Choroid plexus epithelial cell (primary cell): ENCODE measurements around the gene RAB31.

Experiments
- DNase-seq: peaks from one replicate; pipeline ENCODE4 v3.0.0-alpha.2; 2010; ENCODE audit warnings: low read depth
- H3K4me3 ChIP-seq: 2 replicates; pipeline ENCODE4 v1.5.1; 2011; ENCODE audit warnings: low read depth, mild to moderate bottlenecking, control low read depth, low read length, moderate library complexity
- CTCF ChIP-seq: conservative IDR thresholded peaks from 2 replicates; pipeline ENCODE4 v1.5.1; 2011; ENCODE audit warnings: low read depth, mild to moderate bottlenecking, control low read depth, inconsistent platforms, low read length, moderate library complexity

RAB31 gene

DNA sequence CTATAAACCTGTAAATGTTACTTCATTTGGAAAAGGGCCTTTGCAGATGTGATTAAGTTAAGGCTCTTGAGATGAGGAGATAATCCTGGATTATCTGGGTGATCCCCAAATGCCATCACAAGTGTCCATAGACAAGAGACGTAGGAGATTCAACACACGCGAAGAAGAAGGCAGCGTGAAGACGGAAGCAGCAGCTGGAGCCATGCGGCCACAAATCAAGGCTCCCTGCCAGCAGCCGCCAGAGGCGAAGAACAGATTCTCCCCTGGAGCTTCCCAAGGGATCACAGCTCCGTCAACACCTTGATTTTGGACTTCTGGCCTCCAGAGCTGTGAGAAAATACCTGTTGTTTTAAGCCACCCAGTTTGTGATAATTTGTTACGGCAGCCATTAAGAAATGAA, 194.7 kb downstream of the RAB31 start:
- DNase-seq, result no peak
- no peak for TF ChIP-seq CTCF
- no peak overlapping the region for H3K4me3 ChIP-seq

DNA sequence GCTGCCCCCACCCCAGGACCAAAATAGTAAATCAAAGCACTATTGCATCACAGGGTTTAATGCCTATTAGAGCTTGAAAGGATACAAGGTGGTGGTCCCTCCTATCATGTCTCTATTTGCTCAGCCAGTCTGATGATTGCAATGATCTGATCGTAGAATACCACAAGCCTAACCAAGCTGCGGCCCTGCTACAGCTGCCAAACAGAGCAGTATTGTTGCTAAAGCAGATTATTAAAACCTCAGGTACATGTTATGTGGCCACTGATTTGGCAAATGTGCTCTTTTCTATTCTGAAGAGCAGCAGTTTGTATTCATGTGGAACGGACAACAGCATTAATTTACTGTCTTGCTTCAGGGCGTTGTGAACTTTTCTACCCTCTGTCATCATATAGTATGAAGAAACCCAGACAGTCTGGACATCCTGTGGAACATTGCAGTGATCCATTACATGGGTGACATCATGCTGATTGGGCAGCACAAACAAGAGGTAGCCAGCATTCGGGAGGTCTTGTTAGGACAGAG, 197.4 kb downstream of the RAB31 start:
- H3K4me3 ChIP-seq, result no peak overlapping the region
- no peak for TF ChIP-seq CTCF
- peak; percentile 60 for DNase-seq

DNA sequence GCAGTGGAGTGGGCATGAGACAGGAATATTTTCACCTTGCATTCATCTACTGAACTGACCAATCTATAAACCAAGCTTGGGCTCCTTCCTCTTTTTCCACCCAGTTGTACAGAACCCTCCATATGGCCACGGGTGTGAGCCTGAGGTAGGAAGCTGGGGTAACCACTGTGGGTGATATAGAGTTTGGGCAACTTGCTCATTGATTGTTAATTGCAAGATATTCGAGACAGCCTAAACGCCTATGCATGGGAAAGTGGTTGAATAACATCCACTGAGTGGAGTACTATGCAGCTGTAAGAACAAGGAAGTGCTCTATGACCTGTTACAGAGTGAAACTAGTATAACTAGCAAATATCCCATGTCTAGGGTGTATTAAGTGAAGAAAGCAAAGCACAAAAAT, 198.4 kb downstream of the RAB31 start:
- no peak overlapping the region for H3K4me3 ChIP-seq
- DNase-seq, result no peak
- TF ChIP-seq CTCF, result no peak

DNA sequence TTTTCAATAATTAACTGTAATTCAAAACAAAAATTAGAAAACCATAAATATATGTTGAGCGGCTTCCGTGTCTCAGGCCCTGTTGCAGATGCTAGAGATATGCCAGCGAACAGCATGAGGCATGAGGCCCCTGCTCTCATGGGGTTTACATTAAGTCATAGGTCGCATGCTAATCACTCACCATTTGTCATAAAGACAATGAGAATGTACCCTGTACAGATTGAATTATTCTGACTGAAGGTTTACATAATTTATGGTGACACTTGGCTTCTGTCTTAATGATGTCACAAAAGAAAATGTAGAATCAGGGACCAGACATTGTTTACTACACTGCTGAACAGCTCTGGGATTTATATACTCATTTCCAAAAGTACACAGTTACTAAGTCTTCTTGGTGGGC, 199.8 kb downstream of the RAB31 start:
- DNase-seq, result no peak
- no peak for TF ChIP-seq CTCF
- H3K4me3 ChIP-seq, result no peak overlapping the region

DNA sequence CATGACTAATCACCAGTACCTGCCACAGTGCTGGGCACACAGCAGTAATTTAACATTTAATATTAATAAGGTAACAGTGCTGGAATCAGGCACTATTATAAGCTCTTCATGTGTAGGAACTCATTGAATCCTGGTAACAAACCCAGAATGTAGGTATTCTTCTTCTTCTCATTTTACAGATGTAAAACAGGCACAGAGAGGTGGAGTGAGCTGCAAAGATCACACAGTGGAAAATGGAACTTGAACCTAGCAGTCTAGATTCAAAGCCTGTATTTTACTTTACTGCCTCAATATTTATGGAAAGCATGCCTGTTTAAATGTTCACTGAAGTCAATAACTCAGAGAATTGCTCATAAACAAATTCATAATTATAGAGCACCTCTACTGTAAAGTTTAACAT, 202.0 kb downstream of the RAB31 start:
- no peak for TF ChIP-seq CTCF
- no peak for DNase-seq
- no peak overlapping the region for H3K4me3 ChIP-seq

- DNase-seq, result no peak
- TF ChIP-seq CTCF, result no peak
- H3K4me3 ChIP-seq, result no peak overlapping the region
These were observed 202.6 kb downstream of the RAB31 start for GRCh38 chr18:9910661-9911060.

DNA sequence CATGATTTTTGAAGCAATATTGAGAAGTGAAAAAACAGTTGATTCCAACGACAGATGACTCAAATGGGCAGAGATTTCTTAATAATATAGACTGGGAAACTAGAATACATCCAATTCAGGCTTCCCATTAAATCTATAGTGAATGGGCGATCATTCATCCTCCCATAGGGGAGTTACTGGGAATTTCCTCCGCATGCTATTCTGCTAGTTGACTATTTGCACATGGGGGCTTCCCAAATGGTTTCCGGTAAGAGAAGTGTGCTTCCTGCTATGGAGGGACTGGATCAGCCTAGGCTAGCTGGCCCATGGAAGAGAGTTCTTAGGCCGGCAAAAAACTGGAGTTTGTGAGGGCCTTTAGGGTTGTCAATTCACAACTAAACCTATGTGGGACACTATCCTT, 203.1 kb downstream of the RAB31 start:
- TF ChIP-seq CTCF, result no peak
- H3K4me3 ChIP-seq, result no peak overlapping the region
- DNase-seq, result no peak
